Stimulated activated CD8-positive, alpha-beta memory T cell treated with anti-CD3 and anti-CD28 coated beads, Interleukin-15, amount 100 ng/mL, for 24 hours (primary cell): ENCODE data around the gene EFCAB12.

Experiments
- DNase-seq: peaks from one replicate; pipeline ENCODE4 v3.0.0-alpha.2; 2020; ENCODE audit warnings: low read depth

The EFCAB12 gene

DNA sequence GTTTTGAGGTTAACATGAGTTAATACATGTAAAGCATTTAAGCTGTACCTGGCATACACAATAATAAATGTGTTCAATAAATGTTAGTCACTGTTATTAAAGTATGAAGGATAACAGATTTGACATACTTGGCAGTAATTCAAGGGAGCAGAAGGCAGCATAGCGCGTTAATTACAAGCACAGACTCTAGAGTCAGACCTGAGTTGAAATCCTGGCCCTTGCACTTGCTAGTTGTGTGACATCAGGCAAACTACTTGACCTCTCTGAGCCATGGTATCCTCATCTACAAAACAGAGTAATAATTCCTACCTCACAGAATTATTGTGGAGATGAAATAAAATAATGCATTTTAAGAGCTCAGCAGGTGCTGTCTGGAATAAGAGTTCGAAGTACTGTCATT lies 17.0 kb upstream of the EFCAB12 start:
- no peak for DNase-seq

DNA sequence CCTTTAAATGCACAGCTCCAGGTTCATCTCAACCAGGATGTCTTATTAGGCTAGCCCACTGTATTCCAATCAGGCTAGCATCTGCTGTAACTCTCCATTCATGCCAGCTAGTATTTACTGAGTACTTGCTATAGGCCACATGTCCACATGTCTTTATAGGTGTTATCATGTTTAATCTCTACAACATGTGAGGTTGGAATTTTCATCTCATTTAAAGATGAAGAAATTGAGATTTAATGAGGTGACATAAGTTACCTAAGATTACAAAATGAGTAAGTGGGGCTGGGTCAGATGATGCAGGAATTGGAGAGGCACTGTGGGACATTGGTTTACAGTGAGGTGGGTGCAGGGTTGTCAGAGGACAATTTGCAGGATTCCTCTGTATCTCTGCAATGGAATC lies 14.5 kb upstream of the EFCAB12 start:
- no peak for DNase-seq

DNA sequence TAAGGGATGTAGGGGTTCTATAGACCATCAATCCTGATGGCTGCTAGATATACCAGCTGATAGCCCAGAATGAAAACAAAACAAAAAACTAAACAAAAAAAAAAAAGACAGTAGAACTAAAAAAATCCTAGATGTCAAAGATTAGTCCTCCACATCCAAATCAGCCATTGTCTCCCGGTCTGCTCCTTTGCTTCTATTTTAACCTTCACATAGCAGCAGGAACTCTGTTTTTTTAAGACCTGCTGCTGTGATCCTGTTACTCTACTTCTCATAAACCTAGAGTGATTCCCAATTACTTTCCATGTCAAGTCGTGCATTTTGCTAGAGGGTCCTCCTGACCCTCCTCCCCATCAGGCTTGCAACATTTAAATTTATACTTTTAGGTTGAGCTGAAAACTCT lies 14.1 kb upstream of the EFCAB12 start:
- DNase-seq, result no peak

DNA sequence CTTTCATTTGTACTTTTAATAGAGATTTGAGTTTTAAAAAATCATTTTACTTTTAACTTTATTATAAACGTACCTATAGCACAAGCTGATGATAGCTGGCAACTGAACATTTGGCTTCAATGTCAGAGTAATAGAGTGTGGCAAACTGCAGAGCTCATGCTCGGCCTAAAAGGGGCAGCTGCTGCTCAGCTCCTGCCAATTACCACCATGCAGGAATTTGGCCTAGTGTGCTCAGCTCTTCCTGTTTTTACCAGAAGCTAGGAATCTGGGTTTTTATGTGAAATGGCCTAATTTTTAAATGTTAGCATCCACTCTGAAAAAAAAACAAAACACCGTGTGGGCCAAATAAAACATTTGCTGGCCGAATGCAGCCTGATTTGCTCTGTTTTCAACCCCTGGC lies 13.3 kb upstream of the EFCAB12 start:
- DNase-seq, result no peak

DNA sequence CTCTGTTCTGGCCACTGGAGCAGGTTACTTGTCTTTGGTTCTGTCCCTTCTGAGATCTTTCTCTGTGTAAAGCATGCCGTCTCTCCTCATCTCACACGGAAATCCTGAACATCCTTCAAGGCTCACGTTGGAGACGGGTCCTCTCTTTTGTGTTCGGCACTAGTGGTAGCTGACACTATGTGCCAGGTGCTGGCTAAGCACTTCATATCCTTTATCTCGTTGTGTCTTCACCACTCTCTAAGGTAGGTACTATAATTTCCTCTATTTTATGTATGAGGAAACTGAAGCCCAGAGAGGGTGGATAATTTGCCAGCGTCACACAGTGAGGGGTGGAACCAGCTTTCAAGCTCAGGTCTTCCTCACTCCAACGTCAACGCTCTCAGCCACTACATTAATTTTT lies 12.8 kb upstream of the EFCAB12 start:
- no peak for DNase-seq

DNA sequence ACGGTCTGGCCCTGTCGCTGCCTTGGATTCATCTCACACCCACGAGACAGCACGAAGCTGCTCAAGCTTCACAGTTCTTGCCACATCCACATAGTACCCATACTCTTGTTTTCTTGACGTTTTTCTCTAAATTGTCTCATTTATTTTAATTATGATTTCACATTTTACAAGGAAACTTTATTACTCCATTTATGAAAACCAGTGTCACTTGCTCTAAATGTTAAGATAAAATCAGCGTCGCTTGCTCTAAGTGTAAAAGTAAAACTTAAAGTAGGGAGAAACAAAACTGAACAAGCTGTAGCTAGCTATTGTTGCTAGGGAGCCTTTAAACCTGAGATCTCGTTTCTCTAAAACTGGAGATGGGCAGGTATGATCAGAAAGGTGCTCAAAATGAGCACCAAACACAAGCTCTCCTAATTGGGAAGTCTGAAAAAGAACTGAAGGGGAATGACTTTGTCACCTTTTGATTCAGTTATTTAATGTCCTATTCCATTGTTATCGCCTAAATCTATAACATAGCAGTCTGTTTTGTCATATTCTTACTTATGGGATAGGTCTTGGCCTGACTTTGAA lies 12.3 kb upstream of the EFCAB12 start:
- no peak for DNase-seq

DNA sequence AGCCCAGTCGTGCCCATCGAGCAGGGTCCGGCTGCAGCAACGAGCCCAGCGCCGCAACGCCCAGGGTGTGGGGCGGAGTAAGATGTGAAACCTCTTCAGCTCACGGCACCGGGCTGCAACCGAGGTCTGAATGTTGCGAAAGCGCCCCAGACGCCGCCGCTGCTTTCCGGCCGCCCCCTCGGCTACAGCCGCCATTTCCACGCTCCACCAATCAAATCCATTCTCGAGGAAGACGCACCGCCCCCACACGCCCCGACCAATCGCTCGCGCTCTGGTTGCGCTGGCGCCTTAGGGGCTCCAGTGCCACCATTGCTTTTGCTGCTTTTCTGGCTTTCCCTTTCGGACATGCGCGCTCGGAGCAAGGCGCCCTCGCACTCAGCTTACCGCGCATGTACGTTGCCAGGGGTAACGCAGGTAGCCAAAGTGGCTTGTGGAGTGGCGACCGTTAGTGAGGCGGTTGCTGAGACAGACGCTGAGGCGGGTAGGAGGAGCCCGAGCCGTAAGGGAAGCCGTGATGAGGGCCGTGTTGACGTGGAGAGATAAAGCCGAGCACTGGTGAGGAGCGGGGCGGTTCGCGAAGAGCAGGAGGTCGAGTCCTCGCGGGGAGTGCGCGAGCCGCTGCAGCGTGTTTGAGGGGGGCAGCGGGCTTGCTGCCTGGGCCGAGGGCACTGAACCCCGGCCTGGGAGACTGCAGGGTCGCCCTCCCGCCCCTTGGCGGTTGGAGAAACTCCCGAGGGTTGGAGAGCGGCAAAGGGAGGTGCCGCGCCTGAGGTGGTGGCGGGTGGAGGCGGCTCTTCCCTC lies 11.6 kb upstream of the EFCAB12 start, which contains the start of the genes IFT122 and MBD4:
IFT122 (plus strand) TSS at position 408 of the 801 bp plus-strand sequence; CDS start at position 515, 107 bp downstream.
MBD4 (minus strand) TSS at position 132 of the 801 bp plus-strand sequence; CDS start at position 17, 115 bp downstream.
- DNase-seq, result peak; percentile 90

DNA sequence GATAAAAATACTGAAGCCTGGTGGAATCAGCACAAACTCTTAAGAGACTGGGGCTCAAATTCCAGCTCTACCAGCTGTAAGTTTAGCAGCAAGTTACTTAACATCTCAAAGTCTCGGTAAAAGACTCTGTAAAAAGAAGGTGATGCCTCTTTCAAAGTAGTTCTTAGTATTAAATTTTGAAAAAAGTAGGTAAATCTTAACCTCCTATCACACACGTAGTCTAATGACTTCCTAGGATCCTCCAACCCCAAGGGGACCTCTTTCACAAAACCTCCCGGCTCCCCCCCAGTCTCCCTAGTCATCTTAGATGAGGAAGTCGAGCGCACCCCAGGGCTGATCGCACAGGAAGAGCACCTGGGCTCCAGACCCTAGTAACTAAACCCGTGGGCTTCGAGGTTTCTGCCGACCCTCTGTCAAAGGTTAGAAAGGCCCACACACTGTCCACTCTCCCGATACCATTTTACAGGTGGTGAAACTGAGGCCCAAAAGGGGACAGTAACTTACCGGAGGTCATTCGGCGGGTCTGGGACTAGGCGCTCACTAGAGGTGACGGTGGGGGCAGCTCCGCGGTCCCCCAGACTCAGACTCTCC lies 10.9 kb upstream of the EFCAB12 start:
- peak; percentile 18 for DNase-seq

DNA sequence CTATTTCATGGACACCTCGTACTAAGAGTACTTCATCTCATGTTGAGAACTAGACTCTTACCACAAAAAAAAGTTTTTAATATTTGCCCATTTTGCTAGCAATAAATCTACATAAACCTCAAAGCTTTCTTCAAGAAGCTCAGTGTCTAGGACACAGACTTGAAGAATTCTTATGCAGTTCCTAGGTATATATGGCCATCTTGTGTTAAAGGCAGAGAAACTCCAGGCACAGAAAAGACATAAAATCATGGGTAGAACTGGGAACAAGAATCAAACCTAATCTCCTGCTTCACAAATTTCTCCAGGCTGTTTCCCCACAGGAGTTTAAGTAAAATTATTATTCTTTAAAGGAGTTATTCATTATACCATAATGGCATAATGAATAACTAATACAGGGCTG lies 6.9 kb upstream of the EFCAB12 start:
- DNase-seq, result no peak

DNA sequence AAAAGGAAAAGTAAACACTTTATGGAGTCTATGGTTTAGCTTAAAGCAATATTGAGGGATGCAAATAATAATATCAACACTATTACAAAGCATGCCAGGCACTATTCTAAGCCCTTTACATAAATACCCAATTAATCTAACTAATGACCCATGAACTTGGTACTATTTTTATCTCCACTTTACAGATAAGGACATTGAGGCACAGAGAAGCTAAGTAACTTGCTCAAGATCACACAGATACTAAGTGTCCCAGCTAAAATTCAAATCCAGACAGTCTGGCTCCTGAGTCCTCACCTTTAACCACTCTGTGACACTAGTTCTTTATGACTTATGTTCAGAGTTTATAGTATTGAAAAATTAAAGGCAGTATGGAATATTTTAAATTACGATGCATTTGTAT lies 5.7 kb upstream of the EFCAB12 start:
- no peak for DNase-seq

DNA sequence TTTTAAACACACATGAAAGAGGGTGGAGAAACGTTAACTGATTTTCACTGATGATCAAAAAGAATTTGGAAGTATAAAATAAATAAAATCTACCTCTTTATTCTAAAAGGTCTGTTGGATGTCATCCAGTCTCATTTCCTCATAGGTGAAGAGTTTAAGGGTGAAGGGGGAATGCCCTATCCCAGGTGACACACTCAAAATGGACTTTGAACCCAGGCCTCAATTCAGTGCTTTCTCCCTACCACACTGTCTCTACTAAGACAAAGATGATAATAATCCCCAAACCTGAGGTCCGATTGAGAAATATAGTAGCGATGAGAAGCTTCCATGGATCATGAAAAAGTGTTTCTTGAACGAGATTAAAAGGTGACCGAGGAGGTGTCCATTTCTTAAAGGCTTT lies 5.1 kb upstream of the EFCAB12 start:
- no peak for DNase-seq

DNA sequence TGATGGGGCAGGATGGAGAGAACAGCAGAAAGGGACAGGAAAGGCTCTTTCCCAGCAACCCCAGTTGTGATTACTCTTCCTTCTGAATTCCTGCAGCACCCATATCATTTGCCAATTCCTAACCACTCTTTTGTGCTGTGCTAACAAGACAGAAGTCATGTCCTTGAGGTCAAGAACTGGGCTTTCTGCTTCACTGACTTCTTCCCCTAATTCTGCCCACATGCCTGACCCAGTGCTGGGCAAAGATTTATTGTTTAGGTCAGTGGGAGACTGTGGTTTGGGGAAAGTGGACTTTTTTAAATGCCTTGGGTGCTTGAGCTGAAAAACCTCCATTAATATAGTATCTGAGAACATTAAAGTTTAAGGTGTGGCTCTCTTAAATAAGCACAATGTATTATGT lies 4.2 kb upstream of the EFCAB12 start:
- no peak for DNase-seq

DNA sequence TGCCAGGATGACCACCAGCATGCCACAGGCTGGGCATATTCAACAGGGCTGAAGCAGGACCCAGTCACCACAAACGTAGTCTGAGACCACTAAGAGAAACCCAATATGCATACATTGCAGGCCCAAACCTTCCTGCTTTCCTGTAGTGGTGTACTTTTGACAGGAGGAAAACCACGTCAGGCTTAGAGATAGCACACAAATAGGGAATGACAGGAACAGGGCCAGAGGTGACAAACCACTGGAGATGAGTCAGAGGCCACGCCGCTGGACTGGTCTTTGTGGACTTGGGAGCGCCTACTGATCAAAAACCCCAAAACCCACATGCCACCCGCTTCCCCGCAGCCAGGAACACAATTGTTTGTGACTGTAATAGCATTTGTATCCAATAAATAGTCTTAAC lies 3.6 kb upstream of the EFCAB12 start:
- DNase-seq, result no peak

DNA sequence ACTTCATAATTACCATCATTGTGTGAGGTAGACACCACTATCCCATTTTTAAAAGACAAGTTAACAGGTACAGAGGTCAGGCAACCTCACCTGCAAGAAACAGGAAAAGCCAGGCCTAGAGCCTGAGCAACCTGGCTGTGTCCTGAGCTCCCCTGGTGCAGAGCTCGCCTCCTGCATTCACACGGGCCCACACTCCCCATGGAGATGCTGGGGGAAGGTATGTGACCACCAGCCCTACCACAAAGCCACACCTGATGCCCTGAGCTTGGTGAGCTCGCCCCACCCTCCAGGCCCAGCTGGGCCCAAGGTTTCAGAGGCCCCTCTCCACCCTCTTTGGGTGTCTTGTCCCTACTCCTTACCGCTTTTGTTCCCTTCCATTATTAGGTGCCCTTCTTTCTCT lies 1.2 kb upstream of the EFCAB12 start:
- no peak for DNase-seq

DNA sequence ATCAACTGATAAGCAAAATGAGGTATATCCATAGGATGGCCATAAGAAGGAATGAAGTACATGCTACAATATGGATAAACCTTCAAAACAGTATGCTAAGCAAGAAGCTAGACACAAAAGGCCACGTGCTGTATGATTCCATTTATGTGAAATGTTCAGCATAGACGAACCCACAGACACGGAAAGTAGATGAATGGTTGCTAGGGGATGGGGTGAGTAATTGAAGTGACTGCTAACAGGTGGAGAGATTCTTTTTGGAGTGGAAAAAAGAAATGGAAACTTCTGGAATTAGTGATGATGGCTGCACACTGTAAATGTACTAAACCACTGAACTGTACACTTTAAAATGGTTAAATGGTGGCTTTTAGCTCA lies 630 bp upstream of the EFCAB12 start:
- DNase-seq, result no peak

DNA sequence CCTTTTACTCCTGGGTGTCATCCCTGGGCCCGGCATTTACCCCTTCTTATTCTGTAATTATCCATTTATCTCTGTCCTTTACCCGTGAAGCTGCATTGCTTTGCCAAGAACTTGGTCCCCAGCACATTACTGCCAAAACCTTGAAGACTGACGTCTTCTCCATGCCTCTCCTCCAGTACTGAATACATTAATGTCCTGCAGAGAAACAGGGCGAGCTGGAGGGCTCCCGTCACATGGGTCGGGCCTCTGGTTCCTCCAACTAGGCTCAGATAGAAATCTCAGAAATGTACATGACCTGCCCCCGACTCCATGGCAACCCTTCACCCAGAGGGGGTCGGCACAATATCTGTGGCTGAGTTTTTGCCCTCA lies 445 bp downstream of the EFCAB12 start:
- no peak for DNase-seq

DNA sequence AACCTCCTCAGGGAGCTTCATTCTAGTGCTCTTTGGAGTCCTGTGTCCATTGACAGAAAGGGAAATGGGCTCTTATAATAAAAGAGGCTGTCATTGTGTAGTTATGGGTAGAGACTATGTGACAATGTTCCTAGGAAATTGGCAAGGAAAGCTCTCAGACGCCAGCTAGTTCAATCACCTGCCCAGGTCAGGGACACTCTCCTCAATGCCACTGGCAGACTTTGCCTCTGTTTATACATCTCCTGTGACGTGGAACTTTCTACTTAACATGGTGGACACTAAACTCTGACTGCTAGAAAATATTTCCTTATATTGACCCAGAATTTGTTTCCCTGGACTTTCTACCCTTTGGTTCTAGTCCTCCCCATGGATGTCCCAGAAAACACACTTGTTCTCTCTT lies 2.8 kb downstream of the EFCAB12 start:
- DNase-seq, result no peak

DNA sequence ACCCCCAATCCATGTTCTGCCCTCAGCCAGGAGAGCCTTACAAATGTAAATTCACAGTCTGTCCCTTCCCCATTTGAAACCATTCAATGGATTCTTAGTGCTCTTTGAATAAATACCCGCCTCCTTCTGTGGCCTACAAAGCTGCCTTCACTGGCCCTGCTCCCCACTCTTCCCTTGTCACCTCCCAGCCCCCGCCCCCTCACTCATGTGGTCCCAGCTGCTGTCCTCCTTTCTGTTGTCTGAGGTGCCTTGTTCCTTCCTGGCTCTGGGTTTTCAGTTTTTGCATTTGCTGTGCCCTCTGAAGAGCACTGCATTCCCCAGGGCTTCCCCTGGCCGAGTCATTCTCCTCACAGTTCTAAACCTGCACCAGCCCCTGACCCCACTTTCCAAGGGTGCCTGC lies 3.2 kb downstream of the EFCAB12 start:
- DNase-seq, result no peak

DNA sequence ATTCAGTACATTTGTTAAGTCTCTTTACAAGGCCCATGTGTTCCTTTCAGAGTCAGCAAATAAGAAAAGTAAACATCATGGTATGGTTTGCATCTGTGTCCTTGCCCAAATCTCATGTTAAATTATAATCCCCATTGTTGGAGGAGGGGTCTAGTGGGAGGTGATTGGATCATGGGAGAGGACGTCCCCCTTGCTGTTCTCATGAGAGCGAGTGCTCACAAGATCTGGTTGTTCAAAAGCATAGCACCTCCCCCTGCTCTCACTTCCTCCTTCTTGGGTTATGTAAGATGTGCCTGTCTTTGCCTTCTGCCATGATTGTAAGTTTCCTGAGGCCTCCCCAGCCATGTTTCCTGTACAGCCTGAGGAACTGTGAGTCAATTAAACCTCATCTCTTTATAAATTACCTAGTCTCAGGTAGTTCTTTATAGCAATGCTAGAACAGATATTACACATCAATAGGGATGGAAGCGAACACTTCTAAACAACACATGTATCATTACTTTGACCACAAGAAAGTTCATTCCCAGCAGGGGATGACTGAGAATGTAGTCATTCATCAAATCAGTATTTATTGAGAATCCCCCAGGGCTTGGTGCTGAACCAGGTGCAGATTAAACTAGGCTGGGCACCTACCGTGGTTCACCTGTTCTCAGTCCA lies 4.1 kb downstream of the EFCAB12 start:
- DNase-seq, result no peak

DNA sequence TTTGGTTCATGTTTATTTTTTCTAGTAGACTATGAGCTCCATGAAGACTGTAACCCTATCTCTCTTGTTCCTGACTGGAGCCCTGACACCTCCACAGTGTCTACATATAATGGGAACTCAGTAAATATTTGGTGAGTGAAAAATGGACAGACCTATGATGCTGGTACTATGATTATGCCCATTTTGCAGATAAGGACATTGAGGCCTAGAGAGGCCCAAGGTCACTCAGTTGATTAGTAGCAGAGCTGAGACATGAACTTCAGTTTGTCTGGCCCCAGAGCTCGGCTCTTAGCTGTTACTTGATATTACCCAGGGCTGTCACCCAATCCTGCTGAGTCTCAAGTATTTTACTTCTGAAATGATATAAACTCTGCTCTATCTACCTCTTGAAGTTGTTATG lies 5.5 kb downstream of the EFCAB12 start:
- no peak for DNase-seq

DNA sequence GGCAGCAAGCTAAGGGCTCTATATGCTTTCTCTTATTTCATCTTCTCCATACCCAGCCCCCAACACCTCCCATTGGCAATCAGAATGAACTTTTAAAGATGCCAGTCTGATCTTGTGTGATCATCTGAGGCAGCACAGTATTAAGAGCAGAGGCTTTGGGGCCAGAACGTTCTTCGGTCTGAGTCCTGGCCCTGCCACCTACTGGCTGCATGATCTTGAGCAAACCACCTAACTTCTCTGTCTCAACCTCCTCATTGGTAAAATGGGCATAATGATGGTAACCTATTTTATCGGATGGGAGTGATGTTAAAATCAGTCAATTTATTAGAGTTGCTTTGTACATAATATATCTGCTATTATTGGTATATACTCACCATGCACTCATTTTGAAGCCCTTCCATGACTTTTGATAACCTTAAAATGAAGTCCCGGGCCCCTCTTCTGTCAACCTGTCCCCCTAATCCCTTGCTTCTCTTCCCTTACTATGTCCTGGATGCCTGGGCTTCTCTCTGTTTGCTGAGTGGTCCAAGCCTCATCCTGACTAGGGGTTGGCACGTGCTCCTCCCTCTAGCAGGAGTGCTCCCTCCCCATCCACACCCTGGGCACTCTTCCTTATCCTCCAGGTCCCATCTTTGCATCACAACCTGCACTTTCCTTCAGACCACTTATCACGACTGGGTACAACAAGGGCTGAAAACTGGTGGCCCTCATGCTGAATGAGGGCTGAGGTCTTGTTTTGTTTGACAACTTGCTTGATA lies 6.3 kb downstream of the EFCAB12 start:
- no peak for DNase-seq

DNA sequence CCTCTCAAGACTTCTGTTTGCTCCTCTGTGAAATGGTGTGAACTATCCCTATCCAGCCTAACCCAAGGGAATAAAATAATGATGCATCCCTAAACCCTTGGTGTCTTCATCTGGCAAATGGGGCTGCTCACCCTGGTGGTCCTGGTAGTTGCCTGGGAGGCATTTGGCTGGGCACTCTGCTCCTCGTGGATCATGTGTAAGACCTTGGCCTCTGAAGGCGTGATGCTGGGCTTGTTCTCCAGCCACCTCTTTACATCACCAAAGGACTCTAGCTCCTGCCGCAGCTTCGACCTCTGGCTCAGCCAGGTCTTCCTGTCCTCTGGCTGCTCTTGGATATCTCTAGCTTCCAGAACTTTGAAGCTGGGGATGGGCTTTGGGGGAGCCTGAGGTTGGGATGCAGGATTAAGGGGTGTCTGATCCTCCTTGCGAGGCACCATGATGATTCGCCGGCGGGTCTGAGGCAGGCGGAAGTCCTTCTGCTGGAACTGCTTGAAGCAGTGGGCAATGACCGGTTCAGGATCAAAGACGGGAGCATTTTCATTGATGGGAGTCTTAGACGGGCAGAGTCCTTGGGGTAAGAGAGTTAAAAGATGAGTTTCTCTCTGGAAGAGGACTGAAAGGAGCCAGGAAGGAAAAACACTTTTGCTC lies 7.1 kb downstream of the EFCAB12 start:
- no peak for DNase-seq
